NT2/D1 (cell line): ENCODE results near the gene COL6A2.
A peak's percentile ranks its signal among the peaks of the same experiment; 100 is the strongest.

Experiments
- DNase-seq: peaks from one replicate; pipeline ENCODE4 v3.0.0-alpha.2; 2011; ENCODE audit warnings: low read depth, low spot score
- H3K27me3 ChIP-seq: 2 replicates; pipeline ENCODE4 v1.6.0; 2011; ENCODE audit warnings: mild to moderate bottlenecking; ENCODE audit not compliant: insufficient read length, insufficient read depth
- H3K36me3 ChIP-seq: 2 replicates; pipeline ENCODE4 v1.6.1; 2011; ENCODE audit warnings: mild to moderate bottlenecking, low read length, mixed read lengths; ENCODE audit not compliant: insufficient read depth, insufficient read length
- H3K4me1 ChIP-seq: 2 replicates; pipeline ENCODE4 v1.5.1; 2011; ENCODE audit not compliant: insufficient read depth, insufficient read length
- H3K4me3 ChIP-seq: 2 replicates; pipeline ENCODE4 v1.5.1; 2011; ENCODE audit warnings: low read depth; ENCODE audit not compliant: insufficient read length
- H3K9ac ChIP-seq: 2 replicates; pipeline ENCODE4 v1.6.0; 2011; ENCODE audit warnings: low read depth; ENCODE audit not compliant: insufficient read length
- H3K9me3 ChIP-seq: 2 replicates; pipeline ENCODE4 v1.5.1; 2011; ENCODE audit warnings: mild to moderate bottlenecking, low read length; ENCODE audit not compliant: insufficient read depth
- SUZ12 ChIP-seq: IDR thresholded peaks from 2 replicates; pipeline ENCODE4 v1.6.1; 2011; ENCODE audit not compliant: insufficient read length, insufficient read depth; ENCODE audit errors: extremely low read depth
- YY1 ChIP-seq: IDR thresholded peaks from 2 replicates; pipeline ENCODE4 v1.6.1; 2011; ENCODE audit not compliant: insufficient read length, insufficient read depth
- ZNF274 ChIP-seq: IDR thresholded peaks from 2 replicates; pipeline ENCODE4 v1.6.1; 2011; ENCODE audit warnings: mild to moderate bottlenecking, low read depth, low read length

The COL6A2 gene

DNA sequence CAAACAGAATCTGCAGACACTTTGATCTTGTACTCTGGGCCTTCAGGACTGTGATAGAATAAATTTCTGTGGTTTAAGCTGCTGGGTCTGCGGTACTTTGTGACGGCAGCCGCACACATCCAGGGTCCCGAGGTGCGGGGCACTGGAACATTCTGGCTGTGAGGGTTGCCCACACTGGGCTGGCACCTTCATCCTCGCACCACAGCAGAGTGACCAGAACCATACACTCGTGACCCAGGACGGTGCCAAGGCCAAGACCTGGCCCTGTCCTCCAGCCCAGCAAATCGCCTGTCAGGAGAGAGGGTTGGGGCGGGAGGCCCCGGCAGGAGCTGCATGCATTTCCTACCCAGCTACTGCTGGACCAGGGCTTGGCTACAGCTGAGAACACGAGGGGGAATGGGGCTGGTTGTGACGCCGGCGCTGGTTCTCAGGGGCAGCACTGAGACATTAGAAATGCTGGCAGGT lies 60.1 kb downstream of the COL6A2 start:
- no peaks in the 10 kb centered on the region for H3K27me3 ChIP-seq
- peaks cover 24% of the 10 kb centered on the region; the same call in 1 of the 2 replicates for H3K9me3 ChIP-seq
- H3K4me3 ChIP-seq = no peak overlapping the region
- TF ChIP-seq ZNF274 (no peak), SUZ12 (no peak), YY1 (no peak)
- H3K36me3 ChIP-seq = peaks cover 21% of the 10 kb centered on the region
- peaks cover 25% of the 10 kb centered on the region for H3K4me1 ChIP-seq
- no peak overlapping the region for H3K9ac ChIP-seq
- no peak for DNase-seq

DNA sequence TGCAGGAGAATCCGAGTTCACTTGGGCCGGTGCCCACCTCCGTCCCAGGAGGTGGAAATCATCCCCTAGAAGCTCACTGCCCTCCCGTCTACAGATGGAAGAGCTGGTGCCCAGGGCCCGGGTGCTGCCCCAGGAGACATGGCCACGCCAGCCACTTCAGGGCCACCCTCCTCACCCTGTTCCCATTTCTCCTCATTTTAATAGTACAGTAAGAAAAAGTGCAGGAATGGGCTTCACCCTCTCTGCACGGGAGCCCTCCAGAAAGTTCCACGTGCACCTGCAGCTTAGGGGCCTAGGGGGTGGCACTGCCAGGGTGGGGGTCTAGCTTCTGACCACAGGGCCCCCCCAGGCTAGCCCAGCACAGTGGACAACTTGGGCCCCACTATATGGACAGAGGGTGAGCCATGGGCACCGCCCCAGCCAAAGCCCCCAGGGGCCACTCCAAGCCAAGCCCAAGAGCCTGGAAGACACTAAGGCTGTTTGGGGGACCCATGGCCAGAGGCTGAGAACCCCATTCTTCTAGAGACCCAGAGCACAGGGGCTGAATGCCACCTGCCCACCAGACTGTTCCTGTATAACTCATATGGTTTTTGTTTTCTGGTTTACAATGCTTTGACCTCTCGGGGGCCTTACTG lies 60.9 kb downstream of the COL6A2 start:
- no peak for DNase-seq
- peaks cover 24% of the 10 kb centered on the region; the same call in 1 of the 2 replicates for H3K9me3 ChIP-seq
- H3K4me3 ChIP-seq = no peak overlapping the region
- peaks cover 19% of the 10 kb centered on the region for H3K4me1 ChIP-seq
- TF ChIP-seq SUZ12 (no peak), ZNF274 (no peak), YY1 (no peak)
- no peaks in the 10 kb centered on the region for H3K27me3 ChIP-seq
- H3K36me3 ChIP-seq = peaks cover 21% of the 10 kb centered on the region
- H3K9ac ChIP-seq = no peak overlapping the region

DNA sequence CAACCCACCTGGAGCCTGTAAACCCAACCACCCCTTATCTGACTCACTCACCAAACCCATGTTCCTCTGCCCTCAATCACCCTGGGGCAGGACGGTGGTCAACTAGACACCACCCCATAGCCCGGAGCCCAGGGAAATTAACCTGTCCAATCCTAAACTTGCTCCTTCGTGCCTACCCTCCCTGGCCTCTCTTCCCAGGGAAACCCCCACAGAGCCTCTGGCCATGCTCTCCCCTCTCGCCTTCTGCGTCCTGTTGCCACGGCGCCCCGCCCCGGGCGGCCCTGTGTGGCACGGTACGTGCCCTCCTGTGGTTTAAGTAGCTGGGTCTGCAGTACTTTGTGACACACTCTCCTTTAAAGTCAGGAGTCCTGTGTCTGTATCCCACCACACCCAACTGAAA lies 61.5 kb downstream of the COL6A2 start:
- Histone ChIP-seq H3K9me3 (peaks cover 24% of the 10 kb centered on the region; the same call in 1 of the 2 replicates), H3K4me1 (peaks cover 17% of the 10 kb centered on the region), H3K27me3 (no peaks in the 10 kb centered on the region), H3K9ac (peak overlapping the region; percentile 9), H3K36me3 (peaks cover 25% of the 10 kb centered on the region), H3K4me3 (no peak overlapping the region)
- DNase-seq = no peak
- TF ChIP-seq SUZ12 = no peak
- no peak for TF ChIP-seq ZNF274
- no peak for TF ChIP-seq YY1

DNA sequence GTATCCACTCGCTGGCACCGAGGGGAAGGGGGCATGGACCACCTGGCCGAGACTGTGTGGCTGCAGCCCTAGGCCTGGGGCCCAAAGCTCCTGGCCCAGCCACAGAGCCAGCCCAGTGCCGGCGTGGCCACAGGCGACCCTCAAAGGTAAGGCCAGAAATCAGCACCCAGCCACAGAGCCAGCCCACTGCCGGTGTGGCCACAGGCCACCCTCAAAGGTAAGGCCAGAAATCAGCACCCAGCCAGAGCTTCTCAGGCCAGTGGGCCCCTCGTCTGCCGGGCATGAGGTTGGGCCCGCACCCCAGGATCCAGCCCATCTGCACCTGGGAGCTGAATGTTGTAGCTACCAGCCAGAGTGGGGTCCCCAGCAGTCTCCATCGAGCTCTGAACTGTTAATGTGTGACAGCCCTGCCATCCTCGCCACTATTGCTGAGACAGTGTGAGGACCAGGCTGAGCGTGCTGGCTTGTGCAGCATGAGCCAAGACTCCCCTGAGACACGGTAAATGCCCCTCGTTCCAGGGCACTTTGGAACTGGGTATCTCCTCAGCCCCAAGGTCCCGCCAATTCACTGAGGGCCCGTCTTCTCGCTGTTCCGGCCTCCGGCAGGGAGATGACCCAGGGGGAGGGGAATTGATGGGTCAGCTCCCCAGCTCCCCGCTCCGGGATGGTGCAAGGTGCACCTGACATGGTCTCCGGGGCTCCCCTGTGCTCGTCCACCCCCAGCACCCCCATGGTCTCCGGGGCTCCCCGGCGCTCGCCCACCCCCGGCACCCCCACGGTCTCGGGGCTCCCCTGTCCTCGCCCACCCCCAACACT lies 62.1 kb downstream of the COL6A2 start:
- no peak for DNase-seq
- peaks cover 24% of the 10 kb centered on the region; the same call in 1 of the 2 replicates for H3K9me3 ChIP-seq
- TF ChIP-seq YY1 (no peak), ZNF274 (no peak), SUZ12 (no peak)
- H3K4me1 ChIP-seq = peaks cover 12% of the 10 kb centered on the region
- no peak overlapping the region for H3K4me3 ChIP-seq
- H3K36me3 ChIP-seq = peaks cover 25% of the 10 kb centered on the region
- H3K27me3 ChIP-seq = no peaks in the 10 kb centered on the region
- peak overlapping the region; percentile 9 for H3K9ac ChIP-seq

DNA sequence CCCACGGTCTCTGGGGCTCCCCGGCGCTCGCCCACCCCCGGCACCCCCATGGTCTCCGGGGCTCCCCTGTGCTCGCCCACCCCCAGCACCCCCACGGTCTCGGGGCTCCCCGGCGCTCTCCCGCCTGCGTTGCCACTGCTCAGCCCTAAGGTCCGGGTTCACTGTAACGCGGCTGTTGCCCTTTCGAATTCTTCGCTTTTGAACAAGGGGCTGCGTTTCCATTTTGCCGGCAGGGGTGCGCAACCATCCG lies 62.7 kb downstream of the COL6A2 start:
- Histone ChIP-seq H3K9me3 (peaks cover 24% of the 10 kb centered on the region; the same call in 1 of the 2 replicates), H3K9ac (no peak overlapping the region), H3K36me3 (peaks cover 25% of the 10 kb centered on the region), H3K4me1 (peaks cover 7% of the 10 kb centered on the region), H3K27me3 (no peaks in the 10 kb centered on the region), H3K4me3 (no peak overlapping the region)
- no peak for DNase-seq
- TF ChIP-seq YY1 (no peak), ZNF274 (no peak), SUZ12 (no peak)

DNA sequence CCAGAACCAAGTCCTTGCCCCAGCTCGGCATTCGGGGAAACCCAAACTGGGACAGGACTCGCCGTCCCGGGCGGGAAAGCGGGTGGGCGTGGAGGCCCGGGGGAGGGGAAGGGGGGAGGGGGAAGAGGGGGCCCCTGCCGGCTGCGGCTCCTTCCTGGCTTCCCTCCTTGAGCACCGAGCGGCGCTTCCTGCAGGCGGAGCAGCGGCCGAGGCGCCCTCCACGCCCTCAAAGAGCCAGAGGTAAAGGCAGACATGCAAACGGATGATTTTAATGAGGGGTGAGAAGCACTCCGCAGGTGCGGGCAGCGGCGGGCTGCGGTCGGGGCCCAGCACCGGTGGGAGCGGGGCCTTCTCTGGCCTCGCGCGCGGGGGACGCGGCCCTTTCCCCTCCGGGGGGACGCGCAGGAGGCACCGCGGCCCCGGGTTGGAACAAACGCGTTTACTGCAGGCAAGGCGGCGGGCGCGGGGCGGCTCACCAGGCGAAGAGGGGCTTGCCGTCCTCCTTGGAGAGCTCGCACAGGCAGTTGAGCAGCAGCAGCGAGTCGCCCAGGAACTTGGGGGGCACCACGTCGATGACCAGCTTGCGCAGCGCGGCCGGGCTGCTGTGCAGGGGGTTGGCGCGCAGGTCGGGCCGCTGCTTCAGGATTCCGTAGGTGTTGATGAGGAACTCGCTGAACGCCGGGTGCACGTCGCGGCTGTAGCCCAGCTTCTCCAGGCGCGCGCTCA lies 63.2 kb downstream of the COL6A2 start:
- Histone ChIP-seq H3K4me1 (peaks cover 2% of the 10 kb centered on the region), H3K9ac (no peak overlapping the region), H3K36me3 (peaks cover 24% of the 10 kb centered on the region), H3K9me3 (peaks cover 24% of the 10 kb centered on the region; the same call in 1 of the 2 replicates), H3K27me3 (no peaks in the 10 kb centered on the region), H3K4me3 (no peak overlapping the region)
- DNase-seq = no peak
- TF ChIP-seq SUZ12 (no peak), YY1 (no peak), ZNF274 (no peak)
